NCI-H2107 treated with DMSO at 0.1 percent for 48 hours (cell line): ENCODE data around the gene SIGLEC7.
"Not testable (repeated sequence)": the region's sequence is repeated elsewhere in the genome, so short reads cannot be mapped to it uniquely, and the experiment has no call there.

Experiments used
- DNase-seq: peaks from one replicate; lab custom pipeline; 2025; ENCODE audit not compliant: unreplicated experiment; lab: John Stamatoyannopoulos, UW

The SIGLEC7 gene

DNA sequence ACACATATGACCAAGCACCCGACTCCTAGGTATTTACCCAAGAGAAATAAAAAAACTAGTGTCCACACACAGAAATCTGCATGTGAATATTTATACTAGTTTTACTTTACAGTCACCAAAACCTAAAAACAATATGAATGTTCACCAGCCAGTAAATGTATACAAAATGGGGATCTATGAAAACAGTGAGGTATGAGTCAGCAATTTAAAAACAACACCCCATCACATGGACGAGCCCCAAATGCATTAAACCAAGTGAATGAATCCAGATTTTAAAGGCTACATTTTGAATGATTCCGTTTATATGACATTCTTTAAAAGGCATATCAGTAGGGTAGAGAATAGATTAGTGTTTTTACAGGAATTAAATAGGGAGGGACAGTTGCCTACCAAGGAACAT, 22.1 kb downstream of the SIGLEC7 start:
- no peak for DNase-seq

DNA sequence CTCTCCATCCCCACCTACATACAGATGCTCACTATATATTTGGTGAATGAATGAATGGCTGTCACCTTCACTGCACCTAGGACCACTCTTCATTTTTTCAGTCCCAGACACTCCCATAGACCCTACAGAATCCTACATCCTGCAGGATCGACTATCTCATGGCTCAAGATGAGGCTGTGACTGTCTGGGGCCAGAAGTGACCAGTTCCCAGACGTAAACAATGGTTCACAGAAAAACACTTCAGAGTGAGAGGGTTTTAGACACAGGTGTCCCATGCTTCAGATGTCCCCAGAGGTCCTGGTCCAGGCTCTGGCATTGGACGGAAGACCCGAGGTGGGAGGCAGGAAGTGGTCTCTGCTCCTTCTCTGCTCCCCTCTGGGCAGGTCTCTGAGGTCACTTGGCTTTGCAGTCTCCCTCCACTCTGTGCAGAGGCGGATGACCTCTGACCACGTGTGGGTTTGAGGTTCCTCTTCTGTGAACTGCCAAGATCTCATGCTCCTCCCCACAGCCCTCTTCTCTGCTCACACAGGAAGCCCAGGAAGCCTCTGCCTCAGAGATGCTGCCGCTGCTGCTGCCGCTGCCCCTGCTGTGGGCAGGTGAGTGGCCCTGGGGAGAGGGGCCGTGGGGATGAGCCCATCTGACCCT, 24.9 kb downstream of the SIGLEC7 start:
- no peak for DNase-seq

DNA sequence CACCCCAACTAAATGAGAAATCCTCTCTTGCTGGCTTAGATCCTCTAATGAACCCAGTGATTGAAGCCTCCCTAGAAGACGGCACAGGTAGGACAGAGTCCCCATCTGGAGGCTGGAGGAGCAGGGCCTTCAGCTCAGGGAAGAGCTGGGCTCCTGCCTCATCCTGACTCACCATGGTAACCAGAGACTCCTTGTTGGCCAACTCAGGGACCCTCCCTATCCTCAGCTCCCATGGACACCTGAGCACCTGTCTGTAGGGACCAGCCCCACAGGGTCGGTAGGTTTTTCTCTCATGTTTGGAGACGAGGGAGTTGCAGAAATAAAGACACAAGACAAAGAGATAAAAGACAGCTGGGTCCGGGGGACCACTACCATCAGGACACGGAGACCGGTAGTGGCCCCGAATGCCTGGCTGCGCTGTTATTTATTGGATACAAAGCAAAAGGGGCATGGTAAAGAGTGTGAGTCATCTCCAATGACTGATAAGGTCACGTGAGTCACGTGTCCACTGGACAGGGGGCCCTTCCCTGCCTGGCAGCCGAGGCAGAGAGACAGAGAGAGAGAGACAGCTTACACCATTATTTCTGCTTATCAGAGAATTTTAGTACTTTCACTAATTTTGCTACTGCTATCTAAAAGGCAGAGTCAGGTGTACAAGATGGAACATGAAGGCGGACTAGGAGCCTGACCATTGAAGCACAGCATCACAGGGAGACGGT, 26.6 kb downstream of the SIGLEC7 start:
- no peak for DNase-seq

DNA sequence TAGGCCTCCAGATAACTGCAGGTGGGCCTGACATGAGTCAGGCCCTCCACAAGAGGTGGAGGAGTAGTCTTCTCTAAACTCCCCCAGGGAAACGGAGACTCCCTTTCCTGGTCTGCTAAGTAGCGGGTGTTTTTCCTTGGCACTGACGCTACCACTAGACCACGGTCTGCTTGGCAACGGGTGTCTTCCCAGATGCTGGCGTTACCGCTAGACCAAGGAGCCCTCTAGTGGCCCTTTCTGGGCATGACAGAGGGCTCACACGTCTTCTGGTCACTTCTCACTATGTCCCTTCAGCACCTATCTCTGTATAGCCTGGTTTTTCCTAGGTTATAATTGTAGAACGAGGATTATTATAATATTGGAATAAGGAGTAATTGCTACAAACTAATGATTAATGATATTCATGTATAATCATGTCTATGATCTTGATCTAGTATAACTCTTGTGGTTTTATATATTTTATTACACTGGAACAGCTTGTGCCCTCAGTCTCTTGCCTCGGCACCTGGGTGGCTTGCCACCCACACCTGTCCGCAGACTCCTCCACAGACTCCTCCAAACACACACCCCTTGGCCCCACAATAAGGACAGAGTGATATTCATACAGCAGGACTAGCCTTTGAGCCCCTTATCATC, 27.3 kb downstream of the SIGLEC7 start:
- not testable (repeated sequence) for DNase-seq

DNA sequence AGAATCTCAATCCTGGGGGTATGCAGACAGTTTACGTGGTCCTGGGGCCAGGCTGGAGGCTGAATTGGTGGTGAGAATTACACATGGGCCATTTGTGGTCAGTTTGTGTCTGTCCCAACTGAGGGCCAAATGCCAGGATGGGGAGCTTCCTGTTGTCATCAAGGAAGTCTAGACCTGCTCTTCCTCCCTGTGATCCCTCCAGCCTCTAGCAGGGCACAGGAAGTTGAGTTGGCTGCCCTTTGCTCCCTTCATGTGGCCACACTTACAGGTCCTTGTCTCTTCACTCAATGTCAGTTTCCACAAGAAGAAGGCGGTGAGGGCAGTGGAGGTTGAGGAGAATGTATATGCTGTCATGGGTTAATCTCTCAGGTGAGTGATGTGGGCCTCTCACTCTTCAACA, 30.1 kb downstream of the SIGLEC7 start:
- no peak for DNase-seq

DNA sequence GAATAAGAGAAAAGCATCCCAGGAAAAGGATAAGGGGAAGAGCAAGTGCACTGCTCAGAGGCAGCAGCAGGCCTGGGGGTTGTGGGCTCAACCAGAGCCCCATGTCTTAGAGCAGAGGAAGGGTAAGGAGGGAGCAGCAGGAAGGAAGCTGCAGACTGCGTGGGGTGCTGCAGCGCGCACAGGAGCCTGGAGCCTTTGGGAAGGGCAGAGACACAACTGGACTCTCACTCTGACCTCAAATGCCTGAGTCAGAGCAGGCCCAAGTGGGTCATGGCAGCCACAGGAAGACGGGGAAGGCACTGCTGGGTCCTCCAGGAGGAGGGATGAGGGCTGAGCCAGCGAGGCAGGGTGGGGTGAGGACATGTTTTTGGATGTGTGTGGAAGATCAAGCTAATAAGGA, 31.6 kb downstream of the SIGLEC7 start:
- DNase-seq = no peak

DNA sequence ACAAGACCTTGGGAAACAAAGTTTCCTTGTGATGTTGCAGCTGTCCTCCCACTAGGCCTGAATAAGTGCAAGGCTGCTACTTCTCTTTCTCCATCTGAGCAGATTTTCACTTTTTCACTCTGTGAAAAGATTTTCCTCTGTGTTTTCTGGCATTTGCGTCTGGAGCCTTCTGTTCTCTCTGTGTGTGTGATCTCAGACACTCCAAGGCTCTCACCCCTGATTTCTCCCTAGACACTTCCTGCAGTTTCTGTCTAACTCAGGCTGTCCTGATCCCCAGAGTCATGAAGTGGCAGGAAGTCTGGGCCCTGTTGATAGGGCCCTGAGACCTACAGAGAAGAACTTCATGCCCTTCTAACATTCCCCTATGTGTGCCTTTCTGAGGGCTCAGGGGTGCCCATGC, 37.2 kb downstream of the SIGLEC7 start:
- DNase-seq = no peak

DNA sequence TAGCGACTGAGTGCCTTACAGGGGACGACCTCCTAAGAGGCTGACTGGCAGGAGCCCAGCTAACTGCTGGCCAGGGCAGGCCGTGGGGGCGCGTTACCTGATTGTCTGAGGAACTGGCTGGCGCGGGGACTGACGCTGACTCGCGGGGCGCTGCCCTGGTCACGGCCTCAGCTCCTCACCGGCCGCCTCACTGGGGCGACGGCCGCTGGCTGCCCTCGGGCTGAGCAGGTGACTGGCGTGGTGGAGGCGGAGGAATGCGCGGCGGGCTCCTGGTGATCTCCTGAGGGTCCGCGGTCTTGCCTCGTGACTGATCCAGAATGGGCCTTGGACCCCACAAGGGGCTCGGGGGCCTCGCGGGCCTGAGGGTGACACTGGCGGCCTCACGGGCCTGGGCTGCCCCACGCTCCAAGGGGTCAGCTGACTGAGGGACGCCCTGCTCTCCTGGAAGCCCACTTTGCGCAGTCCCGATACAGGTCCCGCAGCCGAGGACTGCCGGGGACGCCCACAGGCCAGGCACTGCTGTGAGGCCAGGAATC, 39.3 kb downstream of the SIGLEC7 start:
- no peak for DNase-seq

DNA sequence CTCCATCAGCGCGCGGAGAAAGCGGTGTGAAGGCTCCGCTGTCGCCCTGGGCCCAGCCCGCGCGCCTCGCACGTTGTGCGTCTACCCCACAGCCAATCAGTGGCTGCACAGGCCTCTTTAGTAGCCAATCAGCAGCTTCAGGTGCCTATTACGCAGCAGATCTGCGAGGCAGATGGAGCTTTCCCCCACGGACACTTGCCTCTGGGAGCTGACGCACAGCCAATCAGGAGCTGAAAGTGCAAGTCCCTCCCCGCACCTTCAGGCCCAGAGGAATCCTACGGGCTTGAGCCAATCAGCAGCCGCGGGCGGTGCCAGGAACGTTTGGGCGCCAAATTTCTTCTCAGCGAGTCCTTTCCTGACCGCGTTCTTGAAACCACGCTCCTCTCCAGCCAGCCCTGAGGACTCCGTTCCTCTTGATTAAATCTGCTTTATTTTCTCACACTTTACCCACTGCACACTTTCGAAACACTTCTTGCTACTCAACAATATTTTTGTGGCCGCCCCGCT, 39.9 kb downstream of the SIGLEC7 start:
- DNase-seq = no peak

DNA sequence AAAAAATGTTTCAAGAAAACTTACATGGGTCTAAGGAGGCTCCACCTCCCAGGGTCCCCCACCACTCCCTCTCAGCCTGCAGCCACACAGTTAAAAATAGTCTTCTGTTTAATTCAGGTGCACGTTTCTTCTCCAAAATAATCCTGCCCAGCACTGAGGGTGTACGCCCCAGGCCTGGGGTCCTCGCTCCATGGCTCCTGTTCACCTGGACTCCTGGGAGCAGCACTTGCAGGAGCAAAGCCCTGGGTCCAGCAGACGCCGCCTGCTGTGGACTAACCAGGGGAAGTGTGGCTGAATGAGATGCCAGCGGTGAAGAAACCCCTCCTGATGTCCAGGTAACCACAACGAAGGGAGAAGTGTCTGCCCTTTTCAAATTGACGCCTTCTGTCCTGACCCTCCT, 41.5 kb downstream of the SIGLEC7 start:
- DNase-seq = no peak

DNA sequence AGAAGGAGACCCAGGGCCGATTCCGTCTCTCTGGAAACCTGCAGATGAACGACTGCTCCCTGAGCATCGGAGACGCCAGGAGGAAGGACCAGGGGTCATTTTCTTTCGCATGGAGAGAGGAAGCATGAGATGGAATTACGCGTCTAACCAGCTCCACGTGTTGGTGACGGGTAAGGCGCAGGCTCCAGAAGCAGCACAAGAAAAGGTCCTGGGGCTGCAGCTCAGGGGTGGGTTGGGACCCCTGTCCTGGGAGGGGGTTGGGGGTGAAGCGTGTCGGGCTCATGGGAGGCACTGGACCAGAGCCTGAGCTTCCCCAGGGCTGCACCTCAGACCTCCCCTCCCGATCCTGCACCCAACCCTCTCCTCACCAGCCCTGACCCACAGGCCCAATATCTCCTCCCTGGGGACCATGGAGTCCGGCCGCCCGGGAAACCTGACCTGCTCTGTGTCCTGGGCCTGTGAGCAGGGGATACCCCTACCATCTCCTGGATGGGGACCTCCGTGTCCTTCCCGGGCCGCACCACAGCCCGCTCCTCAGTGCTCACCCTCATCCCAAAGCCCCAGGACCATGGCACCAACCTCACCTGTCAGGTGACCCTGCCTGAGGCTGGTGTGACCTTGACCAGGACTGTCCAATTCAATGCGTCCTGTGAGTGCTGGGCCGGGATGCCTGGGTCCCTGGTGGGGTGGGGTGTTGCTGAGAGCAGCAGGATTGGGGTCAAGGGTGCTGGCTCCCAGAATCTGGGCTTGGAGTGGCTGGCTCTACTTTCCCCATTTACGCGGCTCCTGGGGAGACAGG, 43.2 kb downstream of the SIGLEC7 start:
- no peak for DNase-seq

DNA sequence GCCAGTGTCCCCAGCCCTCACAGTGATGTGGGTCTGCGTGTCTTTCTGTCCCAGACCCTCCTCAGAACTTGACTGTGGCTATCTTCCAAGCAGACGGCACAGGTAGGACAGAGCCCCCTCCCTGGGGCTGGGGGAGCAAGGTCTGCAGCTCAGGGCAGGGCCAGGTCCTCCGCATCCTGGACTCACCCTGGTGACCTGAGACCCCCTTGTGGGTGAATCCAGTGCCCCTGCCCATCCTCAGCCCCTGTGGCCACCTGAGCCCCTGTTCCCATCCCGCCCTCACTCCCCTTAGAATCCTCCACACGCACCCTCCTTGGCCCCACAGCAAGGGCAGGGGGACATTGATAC, 43.7 kb downstream of the SIGLEC7 start:
- DNase-seq = no peak

DNA sequence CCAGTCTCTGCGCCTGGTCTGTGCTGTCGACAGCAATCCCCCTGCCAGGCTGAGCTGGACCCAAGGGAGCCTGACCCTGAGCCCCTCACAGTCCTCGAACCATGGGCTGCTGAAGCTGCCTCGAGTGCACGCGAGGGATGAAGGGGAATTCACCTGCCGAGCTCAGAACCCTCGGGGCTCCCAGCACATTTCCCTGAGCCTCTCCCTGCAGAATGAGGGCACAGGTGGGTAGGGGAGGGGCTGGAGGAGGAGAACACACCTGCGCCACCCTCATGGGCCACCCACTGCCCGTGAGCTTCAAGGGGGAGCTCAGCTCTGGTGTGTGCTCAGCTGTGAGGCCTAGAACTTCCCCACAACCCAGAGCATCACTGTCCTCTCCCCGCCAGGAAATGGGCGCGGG, 44.2 kb downstream of the SIGLEC7 start:
- no peak for DNase-seq

DNA sequence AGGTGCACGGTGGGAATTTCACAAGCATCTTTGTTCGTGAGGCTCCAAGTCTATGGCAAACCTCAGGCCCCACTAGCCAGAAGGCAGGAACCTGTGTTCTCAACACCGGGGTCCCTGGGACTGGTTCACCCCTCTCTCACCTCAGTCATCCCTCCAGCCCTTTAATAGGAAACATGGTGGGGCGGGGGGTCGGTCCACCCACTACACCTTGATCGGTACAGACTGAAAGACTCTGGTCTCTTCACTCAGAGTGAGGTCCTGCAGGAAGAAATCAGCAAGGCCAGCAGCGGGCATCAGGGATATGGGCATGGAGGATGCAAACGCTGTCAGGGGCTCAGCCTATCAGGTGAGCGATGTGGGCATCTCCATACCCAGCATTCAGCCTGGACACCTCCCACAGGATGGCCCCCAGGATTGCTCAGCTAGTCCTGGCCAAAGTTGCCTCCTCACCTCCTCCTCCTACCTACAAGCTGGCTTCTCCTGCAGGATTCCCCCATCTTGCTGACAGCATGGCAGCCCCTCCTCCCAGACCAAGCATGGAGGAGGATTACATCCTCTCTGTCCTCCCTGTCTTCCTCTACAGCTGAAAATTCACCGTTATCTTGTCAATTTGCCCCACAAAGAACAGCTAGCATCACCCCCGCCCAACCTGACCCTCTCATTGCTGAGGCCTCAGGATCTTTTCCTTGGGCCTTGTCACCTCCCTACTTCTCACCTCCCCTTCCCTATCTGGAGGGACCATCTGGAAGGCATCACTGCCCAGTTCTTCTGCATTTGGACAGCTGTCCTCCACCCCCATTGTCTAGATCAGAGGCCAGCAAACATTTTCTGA, 45.5 kb downstream of the SIGLEC7 start:
- DNase-seq = no peak

DNA sequence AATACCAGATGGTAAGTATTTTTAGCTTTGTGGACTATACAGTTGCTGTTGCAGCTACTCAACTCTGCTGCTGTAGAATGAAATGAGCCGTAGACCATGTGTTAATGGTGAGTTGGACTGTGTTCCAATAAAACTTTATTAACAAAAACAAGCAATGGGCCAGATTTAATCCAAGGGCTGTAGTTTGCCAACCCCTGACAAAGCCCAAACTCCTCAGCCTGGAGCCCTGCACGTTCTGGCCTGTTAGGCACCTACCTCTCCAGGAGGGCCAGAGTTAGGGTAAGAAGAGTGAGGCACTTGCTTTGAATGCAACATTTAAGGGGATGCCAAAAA, 46.1 kb downstream of the SIGLEC7 start:
- no peak for DNase-seq

DNA sequence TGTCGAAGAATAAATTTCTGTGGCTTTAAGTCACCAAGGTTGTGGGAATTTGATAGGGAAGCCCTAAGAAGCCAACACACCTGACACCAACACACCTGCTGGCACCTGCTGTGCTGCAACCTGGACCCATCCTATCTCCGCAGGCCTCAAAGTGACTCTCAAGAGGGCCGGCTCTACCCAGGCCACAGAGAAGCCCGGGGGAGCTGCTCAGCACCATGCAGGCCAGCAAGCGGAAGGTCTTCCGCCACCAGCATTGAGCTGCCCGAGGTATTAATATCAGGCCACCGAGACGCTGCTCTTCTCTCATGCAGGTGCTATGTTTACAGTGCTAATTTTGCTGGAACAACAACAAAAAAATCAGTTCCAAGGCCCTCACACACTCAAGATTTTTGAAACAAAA, 50.6 kb downstream of the SIGLEC7 start:
- no peak for DNase-seq

DNA sequence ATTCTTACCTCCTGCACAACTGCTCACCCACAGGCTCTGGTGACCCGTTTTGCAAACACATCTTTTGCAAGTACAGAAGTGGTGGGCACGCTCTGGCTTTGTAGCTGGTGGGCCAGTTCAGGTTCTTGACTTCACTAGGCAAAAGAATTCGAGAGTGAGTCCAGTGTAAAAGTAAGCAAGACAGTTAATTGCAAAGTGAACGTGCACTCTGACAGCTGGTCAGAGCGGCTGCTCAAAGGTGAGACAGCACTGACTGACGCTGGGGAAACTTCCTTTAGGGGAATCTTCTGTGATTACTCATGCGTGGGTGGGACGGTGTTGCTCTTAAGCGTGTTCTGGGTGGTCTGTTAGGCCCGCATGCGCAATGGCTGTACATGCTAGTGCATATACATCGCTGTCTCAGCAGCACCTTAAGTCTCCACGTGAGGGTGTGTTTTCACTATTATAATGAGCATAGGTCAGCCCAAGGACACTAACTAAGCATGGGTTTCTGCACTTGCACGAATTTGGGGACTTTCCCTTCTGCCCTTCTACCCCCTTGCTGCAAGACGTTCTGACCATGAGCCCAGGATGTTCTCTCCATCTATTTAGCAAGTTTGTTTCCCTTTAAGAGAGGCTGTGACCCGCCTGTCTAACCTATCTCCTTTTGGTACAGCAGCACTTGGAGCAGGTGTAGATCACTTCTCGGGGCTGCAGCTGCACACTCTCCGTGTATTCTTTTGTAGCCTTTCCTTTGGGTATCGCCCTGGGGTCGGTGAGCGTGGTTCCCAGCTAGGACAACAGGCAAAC, 52.6 kb downstream of the SIGLEC7 start:
- DNase-seq = no peak

DNA sequence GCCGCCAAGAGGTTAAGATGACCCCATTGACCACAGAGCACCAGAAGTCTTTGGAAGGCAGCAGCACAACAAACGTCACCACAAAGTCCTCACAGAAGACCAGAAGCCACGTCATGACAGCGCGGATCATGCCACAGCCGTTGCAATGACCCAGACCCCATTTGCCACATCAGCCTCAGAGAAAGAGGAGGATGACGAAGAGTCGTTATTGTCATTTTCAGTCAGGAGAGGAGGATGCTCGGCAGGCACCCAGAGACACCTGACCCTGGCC, 53.1 kb downstream of the SIGLEC7 start:
- DNase-seq = no peak

DNA sequence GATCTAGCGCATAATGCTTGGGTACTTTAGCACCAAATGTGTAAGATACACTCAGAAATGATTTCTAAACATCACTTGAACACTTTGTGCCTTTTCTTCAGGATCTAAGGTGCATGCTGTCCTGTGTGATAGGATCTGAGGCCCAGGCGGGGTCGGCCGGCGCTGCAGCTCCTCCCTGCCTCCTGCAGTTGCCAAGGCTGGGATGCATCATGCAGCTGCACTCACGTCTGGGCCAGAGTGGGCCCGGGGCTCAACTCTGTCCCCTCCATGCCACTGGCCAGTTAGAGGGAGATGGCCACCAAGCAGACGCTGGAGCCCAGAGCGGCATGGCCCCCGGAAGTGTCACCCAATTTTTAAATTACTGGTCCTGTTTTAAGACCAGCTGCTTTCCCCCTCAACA, 53.5 kb downstream of the SIGLEC7 start:
- DNase-seq = no peak

DNA sequence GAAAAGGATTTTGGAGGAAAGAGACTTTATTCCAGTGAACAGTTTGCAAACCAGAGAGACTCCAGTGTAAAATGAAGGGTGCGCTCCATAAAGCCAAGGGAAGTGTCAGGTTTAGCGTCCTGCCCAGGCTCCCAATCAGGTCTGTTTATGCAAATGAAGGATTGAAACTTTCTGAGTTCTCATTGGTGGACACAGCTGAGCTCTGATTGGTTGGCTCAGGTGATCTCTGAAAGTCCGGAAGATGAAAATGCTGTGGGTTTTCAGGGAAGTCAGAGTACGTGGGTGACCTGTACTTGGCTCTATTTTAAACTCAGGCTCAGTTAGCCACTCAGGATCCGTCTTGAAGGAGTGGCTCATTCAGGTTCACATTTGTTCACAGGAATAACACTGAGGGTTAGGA, 54.1 kb downstream of the SIGLEC7 start:
- no peak for DNase-seq
